C4-2B (cell line): ENCODE results near the gene STARD13.

Experiments
- ZFX ChIP-seq: fragments of 450-650 bp; IDR thresholded peaks from 2 replicates; pipeline ENCODE4 v1.6.1; 2017
- TF ChIP-seq, protein P1 (sequence below): fragments of 450-650 bp; conservative IDR thresholded peaks from 2 replicates; pipeline ENCODE4 v1.5.1; 2017; ENCODE audit warnings: mild to moderate bottlenecking

DNA sequence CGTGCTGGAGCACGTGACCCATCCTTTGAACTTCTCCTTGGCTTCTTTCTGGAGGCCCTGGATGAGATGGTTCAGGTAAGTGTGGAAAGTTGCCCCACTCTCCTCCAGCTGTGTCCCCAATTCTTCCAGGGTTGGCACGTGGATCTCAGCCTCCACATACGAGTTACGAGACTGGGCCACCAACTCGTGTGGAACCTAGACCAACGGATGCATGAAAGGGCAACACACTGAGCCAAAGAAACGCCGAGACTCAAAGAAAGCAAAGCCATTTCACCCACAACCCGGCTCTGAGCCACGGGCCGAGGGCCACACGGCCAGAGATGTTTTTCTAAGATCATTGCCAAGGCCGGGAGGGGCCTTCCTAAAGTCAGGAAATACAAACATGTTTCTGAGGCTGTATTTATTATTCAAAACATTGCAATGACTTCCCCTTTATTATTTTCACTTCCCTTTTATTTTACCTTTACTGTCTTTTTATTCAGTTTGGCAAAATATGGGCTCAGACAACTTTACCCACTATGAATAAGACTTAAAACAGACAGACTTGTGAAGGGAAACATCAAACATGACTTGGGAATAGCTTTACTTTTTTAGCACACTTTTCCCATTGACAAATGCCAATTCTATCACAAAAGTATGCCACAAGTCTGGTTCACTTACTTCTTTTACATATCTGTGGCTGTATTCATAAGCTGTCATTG lies 174.7 kb downstream of the STARD13 start:
- TF ChIP-seq, protein P1, sequence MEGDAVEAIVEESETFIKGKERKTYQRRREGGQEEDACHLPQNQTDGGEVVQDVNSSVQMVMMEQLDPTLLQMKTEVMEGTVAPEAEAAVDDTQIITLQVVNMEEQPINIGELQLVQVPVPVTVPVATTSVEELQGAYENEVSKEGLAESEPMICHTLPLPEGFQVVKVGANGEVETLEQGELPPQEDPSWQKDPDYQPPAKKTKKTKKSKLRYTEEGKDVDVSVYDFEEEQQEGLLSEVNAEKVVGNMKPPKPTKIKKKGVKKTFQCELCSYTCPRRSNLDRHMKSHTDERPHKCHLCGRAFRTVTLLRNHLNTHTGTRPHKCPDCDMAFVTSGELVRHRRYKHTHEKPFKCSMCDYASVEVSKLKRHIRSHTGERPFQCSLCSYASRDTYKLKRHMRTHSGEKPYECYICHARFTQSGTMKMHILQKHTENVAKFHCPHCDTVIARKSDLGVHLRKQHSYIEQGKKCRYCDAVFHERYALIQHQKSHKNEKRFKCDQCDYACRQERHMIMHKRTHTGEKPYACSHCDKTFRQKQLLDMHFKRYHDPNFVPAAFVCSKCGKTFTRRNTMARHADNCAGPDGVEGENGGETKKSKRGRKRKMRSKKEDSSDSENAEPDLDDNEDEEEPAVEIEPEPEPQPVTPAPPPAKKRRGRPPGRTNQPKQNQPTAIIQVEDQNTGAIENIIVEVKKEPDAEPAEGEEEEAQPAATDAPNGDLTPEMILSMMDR: no peak
- no peak for TF ChIP-seq ZFX
